ENCODE measurements around the gene EIF3I.

The EIF3I gene

GRCh38 chr1:32186491-32186890, 35.7 kb upstream of the EIF3I start:
- in situ Hi-C loops (cut with HindIII; ENCODE audit: low sequenced_read_pairs) = no loop called here
- no peak for TF ChIP-seq CTCF (IDR thresholded peaks at IDR 0.05; ENCODE audit: low read depth, low read length)
- H3K4me3 ChIP-seq (ENCODE audit: low read depth, low read length) = no peak overlapping the region
- DNase-seq (ENCODE audit: low read depth, low spot score) = no peak

- no peak for TF ChIP-seq CTCF (IDR thresholded peaks at IDR 0.05; ENCODE audit: low read depth, low read length)
- in situ Hi-C loops (cut with HindIII; ENCODE audit: low sequenced_read_pairs) = no loop called here
- DNase-seq (ENCODE audit: low read depth, low spot score) = no peak
- H3K4me3 ChIP-seq (ENCODE audit: low read depth, low read length) = no peak overlapping the region
Measured at GRCh38 chr1:32187850-32188249, 34.4 kb upstream of the EIF3I start.

DNA sequence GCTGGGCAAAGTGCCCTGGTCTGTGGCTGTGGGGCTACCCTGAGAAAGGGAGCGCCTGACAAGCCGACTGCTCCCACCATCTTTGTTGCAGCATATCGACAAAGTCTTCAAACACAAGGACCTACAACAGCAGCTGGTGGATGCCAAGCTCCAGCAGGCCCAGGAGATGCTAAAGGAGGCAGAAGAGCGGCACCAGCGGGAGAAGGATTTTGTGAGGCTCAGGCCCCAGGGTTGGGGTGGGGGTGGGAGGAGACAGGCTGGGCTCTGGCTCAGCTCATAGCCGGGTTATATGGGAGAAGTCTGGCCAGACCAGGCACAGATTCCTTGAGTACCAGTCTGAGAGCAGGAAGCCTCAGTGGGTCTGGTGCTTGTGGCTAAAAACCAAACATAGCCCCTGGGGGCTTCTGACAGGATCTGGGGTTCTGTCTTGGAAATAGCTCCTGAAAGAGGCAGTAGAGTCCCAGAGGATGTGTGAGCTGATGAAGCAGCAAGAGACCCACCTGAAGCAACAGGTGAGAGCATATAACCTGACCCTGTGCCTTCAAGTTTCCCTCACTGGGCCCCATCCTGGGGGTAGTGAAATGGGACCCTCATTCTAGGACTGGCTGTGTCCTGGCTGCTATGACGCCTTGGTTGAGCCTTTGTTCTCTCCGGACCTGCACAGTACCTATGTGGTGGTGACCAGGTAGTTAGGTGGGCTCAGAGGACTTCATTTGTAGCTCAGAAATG, 29.8 kb upstream of the EIF3I start:
- no peak for TF ChIP-seq CTCF (IDR thresholded peaks at IDR 0.05; ENCODE audit: low read depth, low read length)
- no peak overlapping the region for H3K4me3 ChIP-seq (ENCODE audit: low read depth, low read length)
- no peak for DNase-seq (ENCODE audit: low read depth, low spot score)
- in situ Hi-C loops (cut with HindIII; ENCODE audit: low sequenced_read_pairs) = no loop called here

DNA sequence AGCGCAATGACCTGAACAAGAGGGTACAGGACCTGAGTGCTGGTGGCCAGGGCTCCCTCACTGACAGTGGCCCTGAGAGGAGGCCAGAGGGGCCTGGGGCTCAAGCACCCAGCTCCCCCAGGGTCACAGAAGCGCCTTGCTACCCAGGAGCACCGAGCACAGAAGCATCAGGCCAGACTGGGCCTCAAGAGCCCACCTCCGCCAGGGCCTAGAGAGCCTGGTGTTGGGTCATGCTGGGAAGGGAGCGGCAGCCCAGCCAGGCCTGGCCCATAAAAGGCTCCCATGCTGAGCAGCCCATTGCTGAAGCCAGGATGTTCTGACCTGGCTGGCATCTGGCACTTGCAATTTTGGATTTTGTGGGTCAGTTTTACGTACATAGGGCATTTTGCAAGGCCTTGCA, 27.2 kb upstream of the EIF3I start:
- TF ChIP-seq CTCF (IDR thresholded peaks at IDR 0.05; ENCODE audit: low read depth, low read length) = no peak
- H3K4me3 ChIP-seq (ENCODE audit: low read depth, low read length) = no peak overlapping the region
- DNase-seq (ENCODE audit: low read depth, low spot score) = no peak
- in situ Hi-C loops (cut with HindIII; ENCODE audit: low sequenced_read_pairs) = no loop called here

DNA sequence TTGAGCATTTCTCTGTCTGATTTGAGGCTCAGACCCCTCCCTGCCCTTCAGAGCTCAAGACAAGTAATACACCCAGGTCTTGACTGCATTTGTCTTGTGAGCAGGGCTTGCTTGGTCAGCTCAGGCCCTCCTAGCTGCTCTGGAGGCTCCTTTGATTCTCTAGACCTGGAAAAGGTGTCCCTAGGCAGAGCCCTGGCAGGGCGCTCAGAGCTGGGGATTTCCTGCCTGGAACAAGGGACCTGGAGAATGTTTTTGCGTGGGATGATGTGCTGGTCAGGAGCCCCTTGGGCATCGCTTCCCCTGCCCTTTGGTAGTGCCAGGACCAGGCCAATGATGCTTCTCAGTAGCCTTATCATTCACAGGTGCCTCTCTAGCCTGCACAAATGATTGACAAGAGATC, 26.7 kb upstream of the EIF3I start:
- H3K4me3 ChIP-seq (ENCODE audit: low read depth, low read length) = no peak overlapping the region
- no peak for DNase-seq (ENCODE audit: low read depth, low spot score)
- in situ Hi-C loops (cut with HindIII; ENCODE audit: low sequenced_read_pairs) = no loop called here
- no peak for TF ChIP-seq CTCF (IDR thresholded peaks at IDR 0.05; ENCODE audit: low read depth, low read length)

DNA sequence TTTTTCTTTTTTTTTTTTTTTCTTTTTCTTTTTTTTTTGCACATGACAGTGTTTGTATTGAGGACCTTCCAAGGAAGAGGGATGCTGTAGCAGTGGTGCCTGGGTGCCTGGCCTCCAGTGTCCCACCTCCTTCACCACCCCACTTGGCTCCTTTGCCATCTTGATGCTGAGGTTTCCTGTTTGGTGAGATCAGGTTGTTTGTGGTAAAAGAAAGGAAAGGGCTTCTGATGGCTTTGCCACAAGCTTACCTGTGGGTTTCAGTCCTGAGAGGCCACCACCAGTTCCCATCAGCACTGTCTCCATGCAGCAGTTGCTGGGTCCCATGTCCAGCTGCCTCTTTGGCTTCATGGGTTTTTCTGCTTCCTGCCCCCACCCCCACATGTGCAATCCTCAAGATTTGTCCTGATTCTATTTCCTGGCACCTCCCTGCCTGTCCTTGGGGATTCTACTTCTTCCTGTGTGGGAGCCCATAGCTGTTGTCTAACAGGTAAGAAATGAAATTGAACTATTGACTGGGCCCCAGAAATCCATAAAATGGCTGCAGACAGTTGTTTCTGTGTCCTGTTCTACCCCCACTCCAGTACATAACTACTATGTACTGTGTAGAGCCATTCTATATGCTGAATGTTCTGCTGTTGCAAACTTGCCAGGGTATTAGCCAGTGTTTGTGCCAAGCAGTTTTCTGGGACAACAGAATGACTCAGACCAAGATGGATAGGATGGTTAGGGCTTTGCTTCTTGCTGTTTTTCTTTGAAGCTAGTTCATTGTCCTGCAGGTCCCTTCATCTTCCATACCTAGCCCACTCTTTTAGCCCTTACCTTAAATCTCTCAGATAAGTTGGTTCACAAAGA, 26.0 kb upstream of the EIF3I start:
- H3K4me3 ChIP-seq (ENCODE audit: low read depth, low read length) = no peak overlapping the region
- in situ Hi-C loops (cut with HindIII; ENCODE audit: low sequenced_read_pairs) = no loop called here
- DNase-seq (ENCODE audit: low read depth, low spot score) = peak; percentile 38
- no peak for TF ChIP-seq CTCF (IDR thresholded peaks at IDR 0.05; ENCODE audit: low read depth, low read length)

Data from astrocyte of the spinal cord (primary cell).